ENCODE results near the gene OR5P2. TPM values are rescaled to one million over a fixed set of nuclear protein-coding genes. Genes with fewer than 3 reads are reported as not detected.

Gene OR5P2, protein sequence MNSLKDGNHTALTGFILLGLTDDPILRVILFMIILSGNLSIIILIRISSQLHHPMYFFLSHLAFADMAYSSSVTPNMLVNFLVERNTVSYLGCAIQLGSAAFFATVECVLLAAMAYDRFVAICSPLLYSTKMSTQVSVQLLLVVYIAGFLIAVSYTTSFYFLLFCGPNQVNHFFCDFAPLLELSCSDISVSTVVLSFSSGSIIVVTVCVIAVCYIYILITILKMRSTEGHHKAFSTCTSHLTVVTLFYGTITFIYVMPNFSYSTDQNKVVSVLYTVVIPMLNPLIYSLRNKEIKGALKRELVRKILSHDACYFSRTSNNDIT
- total RNA-seq, result 0.79 and 4.4 TPM in 2 replicates

DNA sequence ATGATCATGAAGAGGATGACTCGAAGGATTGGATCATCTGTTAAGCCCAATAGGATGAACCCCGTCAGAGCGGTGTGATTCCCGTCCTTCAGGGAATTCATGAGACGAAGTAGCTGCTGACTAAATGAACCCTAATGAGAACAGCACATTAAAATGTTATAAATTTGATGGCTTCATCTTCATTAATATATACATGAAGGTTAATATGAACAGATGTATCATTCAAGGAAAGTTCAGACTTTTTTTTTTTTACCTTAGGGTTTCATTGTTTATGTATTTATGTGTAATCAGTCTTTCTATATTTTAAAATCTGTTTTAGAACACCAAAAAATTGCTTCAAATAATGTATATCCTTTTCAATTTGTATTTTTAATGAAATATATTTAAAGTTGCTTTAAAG lies at the start of gene OR5P2:
OR5P2 (minus strand) TSS at position 101 of the 400 bp plus-strand sequence; CDS start at position 101, 0 bp downstream.

DNA sequence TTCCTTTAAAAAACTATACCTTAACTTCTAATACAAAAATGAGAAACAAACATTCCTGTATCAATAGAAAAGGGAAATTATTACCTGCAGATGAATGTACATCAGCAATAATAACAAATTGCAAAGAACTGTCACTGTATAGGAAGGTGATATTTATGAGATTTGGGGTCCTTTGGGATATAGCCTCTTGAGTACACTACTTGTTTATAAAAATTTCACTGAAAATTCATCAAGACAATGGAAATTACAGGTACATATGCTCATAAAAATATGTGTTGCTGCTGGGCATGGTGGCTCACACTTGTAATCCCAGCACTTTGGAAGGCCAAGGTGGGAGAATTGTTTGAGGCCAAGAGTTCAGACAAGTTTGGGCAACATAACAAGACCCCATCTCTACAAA lies 34.0 kb upstream of the OR5P2 start, which contains the start of gene OR5P3:
OR5P3 (minus strand) TSS at position 101 of the 400 bp plus-strand sequence.

Other genes starting within 250 kb of the OR5P2 start
- 17.0 and 28.7 TPM in 2 replicates for gene CYB5R2, start 123.4 kb downstream of the OR5P2 start, total RNA-seq
- gene OVCH2, start 90.5 kb downstream of the OR5P2 start, total RNA-seq, result 0.79 and 3.3 TPM in 2 replicates
- 2.0 and 4.6 TPM in 2 replicates for gene OR5P3, start 33.9 kb upstream of the OR5P2 start, total RNA-seq
- gene OR10A6, start 134.3 kb upstream of the OR5P2 start, total RNA-seq, result 0.43 TPM in 1 of 2 replicates, not detected in the other
- 0.43 TPM in 1 of 2 replicates, not detected in the other for gene OR10A3, start 144.8 kb upstream of the OR5P2 start, total RNA-seq
- gene NLRP10, start 168.5 kb upstream of the OR5P2 start, total RNA-seq, result 4.7 and 47.7 TPM in 2 replicates
- gene EIF3F, start 190.4 kb upstream of the OR5P2 start, total RNA-seq, result 364 and 592 TPM in 2 replicates